Adrenal gland (tissue), 5 donors: ENCODE measurements around the gene RNF151.

Experiments used
- POLR2A ChIP-seq, 2 donors: fragments of 450-650 bp; IDR thresholded peaks; one replicate each; pipeline ENCODE4 v1.6.1; 2017; ENCODE audit warnings: antibody characterized with exemption in 2 of 2, mild to moderate bottlenecking in 2 of 2, moderate library complexity in 1 of 2
- TF ChIP-seq, protein P1 (sequence below), 6 experiments: fragments of 450-650 bp in 4 of 6; fragments of 200-600 bp in 2 of 6; sonication (generic) in 1 of 6; IDR thresholded peaks; 1 replicate in 5 of 6; 2 replicates in 1 of 6; pipeline versions ENCODE4 v1.5.1 to v1.8.0; 2016 to 2021; ENCODE audit warnings: antibody characterized with exemption in 6 of 6, mild to moderate bottlenecking in 2 of 6, moderate library complexity in 1 of 6
- donor health status: DM: no; HTN: no; CAD: no.

DNA sequence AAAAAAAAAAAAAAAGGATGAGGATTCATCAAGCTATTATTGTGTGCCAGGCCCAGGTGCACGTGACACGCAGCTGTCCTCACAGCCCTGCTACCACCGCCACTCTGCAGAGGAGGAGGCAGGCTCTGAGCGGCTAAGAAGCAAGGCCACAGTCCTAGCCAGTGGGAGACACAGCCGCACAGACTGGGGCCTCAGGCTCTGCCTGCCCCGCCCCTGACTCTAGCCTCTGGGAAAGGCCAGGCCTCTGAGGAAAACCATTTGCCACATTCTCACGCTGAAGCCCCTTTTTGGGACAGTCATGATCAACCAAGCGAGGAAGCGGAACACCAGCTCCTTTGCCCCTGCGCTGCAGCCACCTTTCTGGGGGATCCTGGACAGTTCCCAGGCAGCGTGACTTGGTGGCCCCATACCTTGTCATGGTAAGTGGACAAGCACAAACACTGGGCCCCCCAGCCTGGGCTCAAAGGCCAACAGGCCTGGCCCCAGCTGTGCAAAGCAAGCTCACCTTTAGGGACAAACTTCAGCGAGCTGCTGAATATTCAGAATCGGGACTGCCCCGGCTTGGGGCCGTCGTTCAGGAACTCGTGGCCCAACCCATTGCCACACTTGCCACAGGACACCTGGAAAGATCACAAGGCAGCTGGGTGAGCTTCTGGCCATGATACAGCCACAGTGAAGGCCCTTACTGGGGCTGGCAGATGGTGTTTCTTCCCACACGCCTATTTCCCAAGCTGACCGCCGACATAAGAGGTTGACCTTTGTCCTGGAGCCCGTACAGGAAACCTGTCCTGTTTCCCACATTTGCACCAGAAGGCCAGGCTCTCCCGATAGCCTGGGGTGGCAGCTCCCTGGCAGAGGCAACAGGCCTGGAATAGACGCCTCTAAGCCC lies 26.1 kb upstream of the RNF151 start:
- no peak for TF ChIP-seq POLR2A (IDR thresholded peaks at IDR 0.05)
- TF ChIP-seq, protein P1, sequence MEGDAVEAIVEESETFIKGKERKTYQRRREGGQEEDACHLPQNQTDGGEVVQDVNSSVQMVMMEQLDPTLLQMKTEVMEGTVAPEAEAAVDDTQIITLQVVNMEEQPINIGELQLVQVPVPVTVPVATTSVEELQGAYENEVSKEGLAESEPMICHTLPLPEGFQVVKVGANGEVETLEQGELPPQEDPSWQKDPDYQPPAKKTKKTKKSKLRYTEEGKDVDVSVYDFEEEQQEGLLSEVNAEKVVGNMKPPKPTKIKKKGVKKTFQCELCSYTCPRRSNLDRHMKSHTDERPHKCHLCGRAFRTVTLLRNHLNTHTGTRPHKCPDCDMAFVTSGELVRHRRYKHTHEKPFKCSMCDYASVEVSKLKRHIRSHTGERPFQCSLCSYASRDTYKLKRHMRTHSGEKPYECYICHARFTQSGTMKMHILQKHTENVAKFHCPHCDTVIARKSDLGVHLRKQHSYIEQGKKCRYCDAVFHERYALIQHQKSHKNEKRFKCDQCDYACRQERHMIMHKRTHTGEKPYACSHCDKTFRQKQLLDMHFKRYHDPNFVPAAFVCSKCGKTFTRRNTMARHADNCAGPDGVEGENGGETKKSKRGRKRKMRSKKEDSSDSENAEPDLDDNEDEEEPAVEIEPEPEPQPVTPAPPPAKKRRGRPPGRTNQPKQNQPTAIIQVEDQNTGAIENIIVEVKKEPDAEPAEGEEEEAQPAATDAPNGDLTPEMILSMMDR (IDR thresholded peaks at IDR 0.05), result no peak
